HG02798 (cell line): ENCODE results near the gene PRM3.

Experiments used
- ATAC-seq: cut with Tn5 transposase; IDR thresholded peaks from one replicate; pipeline ENCODE4 v1.9.1; 2021; ENCODE audit warnings: mild to moderate bottlenecking; ENCODE audit not compliant: unreplicated experiment, poor library complexity

PRM3 gene, protein sequence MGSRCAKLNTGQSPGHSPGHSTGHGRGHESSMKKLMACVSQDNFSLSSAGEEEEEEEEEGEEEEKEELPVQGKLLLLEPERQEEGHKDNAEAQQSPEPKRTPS

DNA sequence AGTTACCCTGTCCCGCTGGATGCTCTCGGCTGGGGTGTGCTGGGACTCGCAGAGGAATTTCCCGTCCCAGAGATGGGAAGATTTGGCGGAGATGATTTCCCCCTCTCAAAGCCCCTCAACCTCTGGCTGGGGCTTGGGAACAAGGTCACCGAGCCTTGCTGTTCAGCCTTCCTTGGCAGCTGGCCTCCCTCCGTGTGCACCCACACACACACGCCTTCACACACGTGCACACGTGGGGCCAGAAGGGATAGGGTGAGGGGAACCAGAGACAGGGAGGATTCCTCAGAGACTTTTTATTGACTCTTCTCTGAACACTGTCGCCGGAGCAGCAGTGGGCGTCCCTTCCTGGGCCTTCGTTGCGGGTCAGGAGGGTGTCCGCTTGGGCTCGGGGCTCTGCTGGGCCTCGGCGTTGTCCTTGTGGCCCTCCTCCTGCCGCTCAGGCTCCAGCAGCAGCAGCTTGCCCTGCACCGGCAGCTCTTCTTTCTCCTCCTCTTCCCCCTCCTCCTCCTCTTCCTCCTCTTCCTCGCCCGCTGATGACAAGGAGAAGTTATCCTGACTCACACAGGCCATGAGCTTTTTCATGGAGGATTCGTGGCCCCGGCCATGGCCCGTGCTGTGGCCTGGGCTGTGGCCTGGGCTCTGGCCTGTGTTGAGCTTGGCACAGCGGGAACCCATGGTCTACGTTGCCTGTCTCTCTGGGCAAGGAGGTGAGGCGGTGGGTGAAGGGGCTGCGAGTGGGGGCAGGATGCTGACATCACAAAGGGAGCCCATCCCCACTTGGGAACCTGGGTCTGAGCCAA, at the start of gene PRM3:
Gene PRM3, minus strand, starts transcription at position 709 of the 800 bp plus-strand sequence. Its CDS starts 34 bp downstream, at position 675.
- ATAC-seq = no peak

DNA sequence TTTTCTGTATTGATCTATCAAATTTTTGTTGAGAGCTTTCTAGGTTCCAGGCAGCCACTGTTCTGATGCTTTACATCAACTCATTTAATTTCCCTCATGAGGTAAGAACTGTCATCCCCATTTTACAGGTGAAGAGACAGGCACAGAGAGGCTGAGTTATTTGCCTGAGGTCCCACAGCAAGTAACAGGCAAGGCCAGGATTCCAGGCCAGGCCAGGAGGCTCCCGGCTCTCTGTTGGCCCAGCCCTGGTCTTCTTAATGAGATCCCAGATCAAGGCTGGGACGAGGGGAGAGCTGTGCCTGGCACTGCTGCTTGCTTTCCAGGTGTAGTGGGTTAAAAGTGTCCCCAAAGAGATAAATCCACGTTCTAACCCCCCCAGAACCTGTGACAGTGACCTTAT, 49.4 kb upstream of the PRM3 start:
- no peak for ATAC-seq

DNA sequence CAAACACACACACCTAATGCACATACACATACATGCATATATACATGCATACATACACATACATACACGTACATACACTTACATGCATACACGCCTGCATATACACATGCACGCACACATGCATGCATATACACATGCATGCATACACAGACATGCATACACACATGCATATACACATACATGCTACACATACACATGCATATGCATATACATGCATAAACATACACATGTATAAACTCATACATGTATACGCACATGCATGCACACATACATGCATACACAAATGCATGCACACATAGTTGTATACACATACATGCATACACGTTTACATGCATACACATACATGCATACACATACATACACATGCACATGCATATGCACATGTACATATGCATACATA, 48.2 kb upstream of the PRM3 start:
- no peak for ATAC-seq

DNA sequence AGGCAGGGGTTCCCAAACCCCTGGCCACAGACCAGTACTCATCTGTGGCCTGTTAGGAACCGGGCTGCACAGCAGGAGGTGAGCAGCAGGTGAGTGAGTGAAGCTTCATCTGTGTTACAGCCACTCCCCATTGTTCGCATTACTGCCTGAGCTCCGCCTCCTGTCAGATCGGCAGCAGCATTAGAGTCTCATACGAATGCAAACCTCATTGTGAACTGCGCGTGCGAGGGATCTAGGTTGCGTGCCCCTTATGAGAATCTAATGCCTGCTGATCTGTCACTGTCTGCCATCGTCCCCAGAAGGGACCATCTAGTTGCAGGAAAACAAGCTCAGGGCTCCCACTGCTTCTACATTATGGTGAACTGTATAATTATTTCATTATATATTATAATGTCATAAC, 46.7 kb upstream of the PRM3 start:
- no peak for ATAC-seq

GRCh38 chr16:11319529-11320146, 46.2 kb upstream of the PRM3 start:
- no peak for ATAC-seq

DNA sequence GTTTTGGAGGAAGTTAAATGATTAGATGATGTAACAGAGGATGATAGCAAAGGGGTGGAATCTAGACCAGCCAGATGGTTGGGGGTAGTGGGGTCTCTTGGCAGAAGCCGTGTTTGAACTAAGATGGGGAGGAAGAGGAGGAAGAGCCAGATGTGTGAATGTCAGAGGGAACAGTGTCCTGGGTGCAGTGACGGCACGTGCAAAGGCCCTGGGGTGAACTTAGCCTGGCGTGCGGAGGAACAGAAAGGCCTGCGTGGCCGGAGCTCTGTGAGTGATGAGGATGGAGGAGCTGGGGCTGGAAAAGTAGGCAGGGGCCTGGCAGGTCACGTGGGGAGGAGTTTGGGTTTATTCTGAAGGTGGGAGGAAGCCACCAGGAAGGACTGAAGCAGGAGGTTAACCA, 45.4 kb upstream of the PRM3 start:
- ATAC-seq = no peak

DNA sequence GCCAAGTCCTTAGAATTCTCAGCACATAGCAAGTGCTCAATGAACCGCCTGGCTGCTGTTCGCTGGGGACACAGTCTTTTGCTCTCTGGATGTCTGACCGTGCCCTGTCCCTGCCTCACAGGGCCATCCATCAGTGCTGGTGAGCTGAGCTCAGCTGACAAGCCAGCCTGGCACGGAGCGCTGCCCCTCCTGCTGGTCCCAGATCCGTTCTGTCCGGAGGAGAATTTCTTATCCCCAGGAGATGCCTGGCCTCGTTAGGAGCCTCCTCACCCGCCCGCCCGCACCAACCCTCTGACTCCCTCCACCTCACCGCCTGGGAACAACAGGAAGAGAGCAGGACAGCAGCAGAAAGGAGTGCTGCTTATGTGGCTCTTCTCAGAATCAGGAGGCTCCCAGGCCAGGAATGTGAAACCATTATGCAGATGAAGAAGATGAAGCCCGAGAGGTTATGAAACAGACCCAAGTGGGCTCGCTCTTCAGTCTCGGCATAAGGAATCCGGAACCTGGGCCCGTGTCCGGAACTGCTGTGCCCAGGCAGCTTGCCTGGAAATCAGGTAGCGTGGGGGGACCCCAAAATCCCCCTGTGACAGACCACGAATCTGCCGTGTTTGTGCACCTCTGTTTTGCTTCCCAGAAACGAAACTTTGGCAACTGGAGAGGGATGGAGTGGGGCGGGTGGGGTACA, 43.0 kb upstream of the PRM3 start:
- no peak for ATAC-seq

DNA sequence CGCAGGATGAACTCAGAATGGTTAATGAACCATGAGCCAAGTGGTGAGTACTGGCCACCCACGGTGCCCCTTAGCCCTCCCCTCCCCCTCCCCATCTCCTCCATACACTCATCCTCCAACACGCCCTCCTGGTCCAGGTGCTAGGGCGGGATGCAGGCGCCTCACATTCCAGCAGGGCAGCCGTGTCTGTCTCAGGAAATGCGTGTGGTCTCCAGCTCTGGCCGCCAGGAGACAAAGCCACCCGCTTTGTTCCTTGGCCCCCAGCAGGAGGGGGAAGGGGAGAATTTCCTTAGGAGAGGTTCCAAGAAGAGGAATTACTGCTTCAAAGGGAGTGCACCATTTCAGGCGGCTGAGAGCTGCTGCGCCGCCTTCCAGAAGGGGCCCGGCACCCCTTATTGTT, 42.1 kb upstream of the PRM3 start:
- no peak for ATAC-seq

DNA sequence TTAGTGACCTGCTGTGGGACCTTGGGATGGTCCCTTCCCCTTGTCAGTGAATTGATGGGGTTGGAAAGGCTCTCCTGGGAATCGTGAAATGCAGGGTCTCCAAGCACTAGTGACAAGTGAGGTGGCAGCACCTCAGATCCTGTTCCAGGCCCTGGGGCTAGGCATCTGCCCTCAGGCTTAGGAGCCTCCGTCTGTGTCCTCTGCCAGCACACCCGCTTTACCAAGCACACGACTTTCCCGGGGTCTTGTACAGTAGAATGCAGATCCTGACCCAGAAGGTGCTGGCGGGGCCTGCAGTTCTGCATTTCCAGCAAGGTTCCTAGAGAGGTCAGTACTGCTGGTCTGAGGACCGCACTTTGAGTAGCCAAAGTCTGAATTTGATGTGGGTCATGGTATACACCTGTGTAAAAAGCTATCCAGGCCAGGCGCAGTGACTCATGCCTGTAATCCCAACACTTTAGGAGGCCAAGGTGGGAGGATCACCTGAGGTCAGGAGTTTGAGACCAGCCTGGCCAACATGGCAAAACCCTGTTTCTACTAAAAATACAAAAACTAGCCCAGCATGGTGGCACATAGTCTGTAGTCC, 41.0 kb upstream of the PRM3 start:
- ATAC-seq = no peak

- no peak for ATAC-seq
These were observed 40.3 kb upstream of the PRM3 start for GRCh38 chr16:11313493-11314308.

DNA sequence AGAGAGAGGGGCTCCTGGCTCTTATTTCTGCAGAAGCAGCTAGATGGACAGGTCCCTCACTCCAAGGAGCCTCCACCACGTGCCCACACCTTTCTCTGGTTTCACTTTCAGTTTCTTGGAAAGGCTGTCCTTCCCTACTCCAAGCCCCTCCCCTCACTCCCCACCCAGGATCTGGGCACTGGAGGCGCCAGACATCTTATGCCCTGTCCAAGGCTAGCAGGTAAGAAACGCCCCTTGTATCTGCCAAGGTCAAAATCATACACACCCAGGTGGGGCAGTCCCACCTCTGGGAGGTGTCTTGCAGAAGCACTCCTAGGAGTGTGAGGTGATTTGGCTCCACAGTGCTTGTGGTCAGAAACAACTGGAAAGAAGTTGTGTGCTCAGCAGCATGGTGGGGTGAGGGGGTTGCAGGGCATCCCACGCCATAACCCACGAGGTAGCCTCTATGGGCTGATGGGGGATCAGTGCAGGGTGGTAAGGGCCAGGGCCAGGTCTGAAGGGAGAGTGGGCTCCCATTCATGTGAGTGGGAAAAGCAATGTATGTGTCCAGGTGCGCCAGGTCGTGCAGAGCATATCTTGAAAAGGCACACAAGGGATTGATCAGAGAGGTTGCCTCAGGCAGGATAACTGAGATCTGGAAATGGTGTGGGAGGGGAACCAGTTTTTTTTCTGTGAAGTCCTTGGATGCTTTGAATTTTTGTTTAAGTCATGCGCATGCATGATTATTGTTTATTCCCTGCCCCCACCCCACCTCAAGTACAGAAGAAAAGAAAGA, 39.5 kb upstream of the PRM3 start:
- ATAC-seq = no peak

GRCh38 chr16:11310997-11311561, 37.6 kb upstream of the PRM3 start:
- peak; percentile 36 for ATAC-seq

DNA sequence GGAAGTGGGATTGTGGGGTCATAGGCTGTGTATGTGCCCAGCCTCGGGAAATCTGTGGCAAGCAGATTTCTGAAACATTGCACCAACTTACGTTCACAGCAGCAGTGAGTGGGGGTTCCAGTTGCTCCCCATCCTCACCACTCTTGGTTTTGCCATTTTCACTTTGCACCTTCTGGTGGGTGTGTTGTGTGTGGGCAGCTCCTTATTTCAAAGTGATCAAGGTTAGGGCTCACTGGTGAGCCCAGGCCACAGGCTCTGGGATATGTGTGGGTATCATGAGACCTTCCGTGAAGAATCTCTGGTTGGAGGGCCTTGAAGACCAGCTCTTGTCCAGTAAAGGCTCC, 37.2 kb upstream of the PRM3 start:
- ATAC-seq = no peak

DNA sequence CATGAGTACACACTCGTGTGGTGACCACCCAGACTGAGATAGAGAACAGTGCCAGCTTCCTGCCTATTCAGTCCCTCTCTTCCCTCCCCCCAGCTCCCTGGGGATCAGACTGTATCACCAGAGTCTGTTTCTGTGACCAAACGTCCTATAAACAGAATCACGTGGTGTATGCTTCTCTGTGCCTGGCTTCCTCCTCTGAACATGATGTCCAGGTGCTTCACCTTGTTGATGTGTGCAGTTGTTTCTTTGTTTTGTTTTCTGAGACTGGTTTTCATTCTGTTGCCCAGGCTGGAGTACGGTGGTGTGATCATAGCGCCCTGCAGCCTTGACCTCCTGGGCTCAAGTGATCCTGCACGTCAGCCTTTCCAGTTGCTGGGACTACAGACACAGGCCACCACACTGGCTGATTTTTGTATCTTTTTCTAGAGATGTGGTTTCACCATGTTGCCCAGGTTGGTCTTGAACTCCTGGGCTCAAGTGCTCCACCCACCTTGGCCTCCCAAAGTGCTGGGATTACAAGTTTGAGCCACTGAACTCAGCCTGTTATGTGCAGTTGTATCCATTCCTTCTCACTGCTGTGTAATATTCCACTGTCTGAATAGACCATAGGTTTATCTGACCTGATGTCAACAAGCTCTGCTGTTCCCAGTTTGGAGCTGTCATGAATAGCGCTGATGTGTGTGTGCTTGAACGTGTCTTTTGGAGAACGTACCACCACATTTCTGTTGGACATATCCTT, 36.6 kb upstream of the PRM3 start:
- ATAC-seq = peak; percentile 48

DNA sequence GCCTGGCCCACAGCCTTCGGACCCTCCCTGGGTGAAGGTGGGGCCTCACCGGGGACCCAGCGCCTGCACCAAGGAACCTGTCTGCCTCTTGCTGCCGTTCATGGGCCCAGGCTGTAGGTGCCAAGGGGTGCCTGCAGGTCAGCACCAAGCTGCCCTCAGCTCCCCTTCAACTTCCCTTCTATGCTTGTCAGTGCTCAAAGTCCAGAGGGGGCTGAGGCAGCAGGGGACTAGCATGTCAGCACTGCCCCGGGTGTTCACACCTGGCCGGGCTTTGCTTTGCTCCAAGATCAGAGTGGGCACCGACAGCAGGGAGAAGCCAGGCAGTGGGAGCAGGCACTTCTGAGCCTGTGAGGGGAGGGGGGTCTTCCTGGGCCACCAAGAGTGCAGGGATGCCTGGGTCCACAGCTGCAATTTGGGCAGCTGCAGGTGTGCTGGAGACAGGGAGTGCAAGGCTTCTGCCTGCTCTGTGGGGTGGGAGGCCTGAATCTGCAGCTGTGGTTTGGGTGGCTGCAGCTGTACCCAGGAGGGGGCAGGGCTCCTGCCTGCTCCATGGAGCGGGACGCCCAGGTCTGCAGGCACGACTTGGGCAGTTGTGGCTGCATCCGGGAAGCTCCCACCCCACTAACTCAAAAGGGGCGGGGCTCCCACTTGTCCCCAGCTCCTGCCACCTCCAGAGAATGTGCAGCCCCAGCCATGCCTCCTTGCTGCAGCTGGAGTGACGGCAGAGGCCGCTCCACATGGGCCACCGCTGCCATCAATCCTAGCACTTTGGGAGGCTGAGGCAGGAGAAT, 35.3 kb upstream of the PRM3 start:
- peak; percentile 39 for ATAC-seq

- no peak for ATAC-seq
These were observed 34.4 kb upstream of the PRM3 start for GRCh38 chr16:11307639-11308492.
